Mesendoderm (in vitro differentiated cells): ENCODE results near the gene DHFR.

Source experiments
- DNase-seq: peaks from one replicate; pipeline ENCODE4 v3.0.0; 2013
- H2AK5ac ChIP-seq: 2 replicates; pipeline ENCODE4 v1.6.1; 2013; ENCODE audit warnings: low read length, inconsistent platforms
- H2BK120ac ChIP-seq: 2 replicates; pipeline ENCODE4 v1.6.1; 2013; ENCODE audit warnings: low read depth, mild to moderate bottlenecking, low read length, moderate library complexity, mixed read lengths
- H2BK15ac ChIP-seq: replicated peaks from 2 replicates; pipeline ENCODE4 v1.6.1; 2013; ENCODE audit warnings: low read depth, mild to moderate bottlenecking, moderate library complexity
- H2BK5ac ChIP-seq: 2 replicates; pipeline ENCODE4 v1.6.1; 2013; ENCODE audit warnings: low read length, inconsistent platforms
- H3K18ac ChIP-seq: 2 replicates; pipeline ENCODE4 v1.6.1; 2013; ENCODE audit warnings: mild to moderate bottlenecking, low read length, mixed read lengths
- H3K23ac ChIP-seq: one replicate; pipeline ENCODE4 v1.6.1; 2013; ENCODE audit warnings: low read length
- H3K27ac ChIP-seq: 2 replicates; pipeline ENCODE4 v1.5.1; 2013; ENCODE audit warnings: low read depth, mild to moderate bottlenecking, inconsistent platforms, low read length, moderate library complexity
- H3K27me3 ChIP-seq: 2 replicates; pipeline ENCODE4 v1.6.1; 2013; ENCODE audit warnings: low read length, control low read depth, mild to moderate bottlenecking, inconsistent platforms; ENCODE audit not compliant: insufficient read depth, poor library complexity
- H3K36me3 ChIP-seq: 2 replicates; pipeline ENCODE4 v1.6.1; 2013; ENCODE audit warnings: low read length, inconsistent platforms; ENCODE audit not compliant: control insufficient read depth, insufficient read depth
- H3K4ac ChIP-seq: one replicate; pipeline ENCODE4 v1.6.1; 2013; ENCODE audit warnings: low read depth, mild to moderate bottlenecking, low read length, moderate library complexity
- H3K4me1 ChIP-seq: 2 replicates; pipeline ENCODE4 v1.6.1; 2013; ENCODE audit warnings: low read depth, low read length, inconsistent platforms; ENCODE audit not compliant: control insufficient read depth
- H3K4me2 ChIP-seq: 2 replicates; pipeline ENCODE4 v1.6.1; 2013; ENCODE audit warnings: low read length
- H3K4me3 ChIP-seq: 2 replicates; pipeline ENCODE4 v1.5.1; 2013; ENCODE audit warnings: mild to moderate bottlenecking, low read length
- H3K56ac ChIP-seq: one replicate; pipeline ENCODE4 v1.6.1; 2013; ENCODE audit warnings: low read length
- H3K79me1 ChIP-seq: 2 replicates; pipeline ENCODE4 v1.6.1; 2013; ENCODE audit warnings: low read length, inconsistent platforms
- H3K79me2 ChIP-seq: 2 replicates; pipeline ENCODE4 v1.6.1; 2013; ENCODE audit warnings: mild to moderate bottlenecking, low read length; ENCODE audit not compliant: control insufficient read depth, insufficient read depth
- H3K9ac ChIP-seq: 2 replicates; pipeline ENCODE4 v1.6.1; 2013; ENCODE audit warnings: low read length, inconsistent platforms
- H4K5ac ChIP-seq: one replicate; pipeline ENCODE4 v1.6.1; 2013; ENCODE audit warnings: low read length
- H4K8ac ChIP-seq: one replicate; pipeline ENCODE4 v1.6.1; 2013; ENCODE audit warnings: low read depth, mild to moderate bottlenecking, control low read depth, low read length, moderate library complexity
- WGBS: extraction: QIAGEN DNeasy Blood & Tissue Kit; methylation state at CpG from one replicate; pipeline ENCODE4 v1.1.7; 2013; ENCODE audit warnings: low lambda C conversion rate, missing lambda C conversion rate; ENCODE audit not compliant: insufficient coverage; ENCODE audit errors: extremely low coverage; 5-methylcytosine and 5-hydroxymethylcytosine counted together

Gene DHFR

GRCh38 chr5:80632700-80633099 lies 22.1 kb downstream of the DHFR start:
- Histone ChIP-seq H4K5ac (no peak overlapping the region), H3K79me2 (no peaks in the 10 kb centered on the region), H2AK5ac (no peak overlapping the region), H3K4me1 (no peaks in the 10 kb centered on the region), H3K27me3 (no peaks in the 10 kb centered on the region), H3K4ac (no peak overlapping the region), H2BK5ac (no peak overlapping the region), H3K79me1 (no peaks in the 10 kb centered on the region), H2BK15ac (no peak overlapping the region), H3K9ac (no peak overlapping the region), H3K36me3 (peaks cover 3% of the 10 kb centered on the region), H3K27ac (no peak overlapping the region), H3K23ac (no peak overlapping the region), H3K4me2 (no peak overlapping the region), H2BK120ac (no peak overlapping the region), H3K18ac (no peak overlapping the region), H3K56ac (no peak overlapping the region), H3K4me3 (no peak overlapping the region), H4K8ac (no peak overlapping the region)
- DNase-seq = no peak
- WGBS = no CpG with 5 or more reads among the region's 2 CpGs

- H3K4me3 ChIP-seq = no peak overlapping the region
- WGBS = no CpG with 5 or more reads among the region's 11 CpGs
- no peak for DNase-seq
These were observed 23.2 kb downstream of the DHFR start for GRCh38 chr5:80631278-80632259.

GRCh38 chr5:80629281-80629680 lies 25.5 kb downstream of the DHFR start:
- no peak overlapping the region for H4K5ac ChIP-seq
- no peaks in the 10 kb centered on the region for H3K27me3 ChIP-seq
- no peak for DNase-seq
- no peak overlapping the region for H3K18ac ChIP-seq
- H3K4ac ChIP-seq = no peak overlapping the region
- H2AK5ac ChIP-seq = no peak overlapping the region
- no peak overlapping the region for H3K9ac ChIP-seq
- no peak overlapping the region for H2BK5ac ChIP-seq
- H3K79me2 ChIP-seq = no peaks in the 10 kb centered on the region
- H3K56ac ChIP-seq = no peak overlapping the region
- no peak overlapping the region for H3K4me2 ChIP-seq
- H3K36me3 ChIP-seq = peaks cover 3% of the 10 kb centered on the region
- no peak overlapping the region for H3K23ac ChIP-seq
- H3K4me3 ChIP-seq = no peak overlapping the region
- no peak overlapping the region for H2BK15ac ChIP-seq
- no peaks in the 10 kb centered on the region for H3K4me1 ChIP-seq
- H3K27ac ChIP-seq = no peak overlapping the region
- no peak overlapping the region for H4K8ac ChIP-seq
- H3K79me1 ChIP-seq = no peaks in the 10 kb centered on the region
- H2BK120ac ChIP-seq = no peak overlapping the region

More at GRCh38 chr5:80631278-80632259, 23.2 kb downstream of the DHFR start:
- H3K9ac ChIP-seq = no peak overlapping the region
- no peak overlapping the region for H3K4ac ChIP-seq
- no peak overlapping the region for H3K27ac ChIP-seq
- no peak overlapping the region for H4K5ac ChIP-seq
- H2BK120ac ChIP-seq = no peak overlapping the region
- H3K4me1 ChIP-seq = no peaks in the 10 kb centered on the region
- no peak overlapping the region for H3K56ac ChIP-seq
- no peak overlapping the region for H3K18ac ChIP-seq
- H3K27me3 ChIP-seq = no peaks in the 10 kb centered on the region
- H3K79me1 ChIP-seq = no peaks in the 10 kb centered on the region
- no peak overlapping the region for H2BK15ac ChIP-seq
- H3K4me2 ChIP-seq = no peak overlapping the region
- H2AK5ac ChIP-seq = no peak overlapping the region
- H3K23ac ChIP-seq = no peak overlapping the region
- H3K79me2 ChIP-seq = no peaks in the 10 kb centered on the region
- peaks cover 3% of the 10 kb centered on the region for H3K36me3 ChIP-seq
- H4K8ac ChIP-seq = no peak overlapping the region
- H2BK5ac ChIP-seq = no peak overlapping the region

- no CpG with 5 or more reads among the region's 5 CpGs for WGBS
- no peak for DNase-seq
- H3K4me3 ChIP-seq = no peak overlapping the region
- no peak overlapping the region for H3K9ac ChIP-seq
- no peak overlapping the region for H3K4me2 ChIP-seq
- no peak overlapping the region for H3K4ac ChIP-seq
- H3K27ac ChIP-seq = no peak overlapping the region
- H3K56ac ChIP-seq = no peak overlapping the region
- H4K8ac ChIP-seq = no peak overlapping the region
- no peak overlapping the region for H3K18ac ChIP-seq
- no peaks in the 10 kb centered on the region for H3K79me1 ChIP-seq
- no peak overlapping the region for H2AK5ac ChIP-seq
- no peaks in the 10 kb centered on the region for H3K79me2 ChIP-seq
- no peaks in the 10 kb centered on the region for H3K27me3 ChIP-seq
- no peaks in the 10 kb centered on the region for H3K4me1 ChIP-seq
- H2BK15ac ChIP-seq = no peak overlapping the region
- H2BK5ac ChIP-seq = no peak overlapping the region
- H2BK120ac ChIP-seq = no peak overlapping the region
- peaks cover 3% of the 10 kb centered on the region for H3K36me3 ChIP-seq
- no peak overlapping the region for H3K23ac ChIP-seq
- H4K5ac ChIP-seq = no peak overlapping the region
These were observed 29.6 kb downstream of the DHFR start for GRCh38 chr5:80625230-80625629.

- H3K56ac ChIP-seq = no peak overlapping the region
- H3K23ac ChIP-seq = no peak overlapping the region
- no CpG with 5 or more reads among the region's 4 CpGs for WGBS
- no peaks in the 10 kb centered on the region for H3K36me3 ChIP-seq
- H2BK120ac ChIP-seq = no peak overlapping the region
- no peak overlapping the region for H3K4me2 ChIP-seq
- no peak overlapping the region for H2BK15ac ChIP-seq
- H2AK5ac ChIP-seq = no peak overlapping the region
- H3K27ac ChIP-seq = no peak overlapping the region
- H4K8ac ChIP-seq = no peak overlapping the region
- no peaks in the 10 kb centered on the region for H3K27me3 ChIP-seq
- no peak overlapping the region for H4K5ac ChIP-seq
- no peaks in the 10 kb centered on the region for H3K79me1 ChIP-seq
- no peaks in the 10 kb centered on the region for H3K4me1 ChIP-seq
- H3K79me2 ChIP-seq = no peaks in the 10 kb centered on the region
- H3K4ac ChIP-seq = no peak overlapping the region
- H2BK5ac ChIP-seq = no peak overlapping the region
- no peak overlapping the region for H3K18ac ChIP-seq
- H3K4me3 ChIP-seq = no peak overlapping the region
- DNase-seq = no peak
- H3K9ac ChIP-seq = no peak overlapping the region
These were observed 30.8 kb downstream of the DHFR start for GRCh38 chr5:80623999-80624398.

GRCh38 chr5:80622756-80623155 lies 32.0 kb downstream of the DHFR start:
- no peak overlapping the region for H3K4ac ChIP-seq
- no peak overlapping the region for H2BK120ac ChIP-seq
- no CpG with 5 or more reads among the region's 2 CpGs for WGBS
- H4K5ac ChIP-seq = no peak overlapping the region
- no peaks in the 10 kb centered on the region for H3K36me3 ChIP-seq
- H3K9ac ChIP-seq = no peak overlapping the region
- H2AK5ac ChIP-seq = no peak overlapping the region
- no peak overlapping the region for H4K8ac ChIP-seq
- no peak overlapping the region for H3K56ac ChIP-seq
- H3K27ac ChIP-seq = no peak overlapping the region
- H3K4me1 ChIP-seq = no peaks in the 10 kb centered on the region
- H3K23ac ChIP-seq = no peak overlapping the region
- no peaks in the 10 kb centered on the region for H3K79me2 ChIP-seq
- DNase-seq = no peak
- no peak overlapping the region for H3K4me3 ChIP-seq
- H3K27me3 ChIP-seq = no peaks in the 10 kb centered on the region
- H2BK15ac ChIP-seq = no peak overlapping the region
- H2BK5ac ChIP-seq = no peak overlapping the region
- H3K4me2 ChIP-seq = no peak overlapping the region
- H3K18ac ChIP-seq = no peak overlapping the region
- no peaks in the 10 kb centered on the region for H3K79me1 ChIP-seq
